Brain microvascular endothelial cell (primary cell): ENCODE measurements around the gene NKAIN4.

Experiments used
- DNase-seq: peaks from one replicate; pipeline ENCODE4 v3.0.0-alpha.2; 2020
- H3K27ac ChIP-seq: fragments of 250-450 bp; sonication (Bioruptor Pico); 2 replicates; pipeline ENCODE4 v1.5.1; 2020; ENCODE audit warnings: mild to moderate bottlenecking, moderate library complexity
- H3K27me3 ChIP-seq: fragments of 250-450 bp; sonication (Bioruptor Pico); replicated peaks from 2 replicates; pipeline ENCODE4 v1.5.1; 2020; ENCODE audit warnings: mild to moderate bottlenecking
- H3K36me3 ChIP-seq: fragments of 250-450 bp; sonication (Bioruptor Pico); replicated peaks from 2 replicates; pipeline ENCODE4 v1.5.1; 2020; ENCODE audit warnings: mild to moderate bottlenecking
- H3K4me3 ChIP-seq: 2 replicates; pipeline ENCODE4 v1.5.1; 2011; ENCODE audit warnings: low read depth, mild to moderate bottlenecking, control low read depth, low read length, moderate library complexity
- in situ Hi-C: cut with HindIII; loops from 2 replicates; pipeline ENCODE4 v1.10.0; 2017; ENCODE audit warnings: low sequenced_read_pairs, low pct_ligation_motif_present
- TF ChIP-seq, protein P1 (sequence below): IDR thresholded peaks from 2 replicates; pipeline ENCODE4 v1.5.1; 2011; ENCODE audit warnings: low read depth, mild to moderate bottlenecking, moderate library complexity, low read length, control low read depth, inconsistent platforms; ENCODE audit errors: missing control alignments

Gene NKAIN4

DNA sequence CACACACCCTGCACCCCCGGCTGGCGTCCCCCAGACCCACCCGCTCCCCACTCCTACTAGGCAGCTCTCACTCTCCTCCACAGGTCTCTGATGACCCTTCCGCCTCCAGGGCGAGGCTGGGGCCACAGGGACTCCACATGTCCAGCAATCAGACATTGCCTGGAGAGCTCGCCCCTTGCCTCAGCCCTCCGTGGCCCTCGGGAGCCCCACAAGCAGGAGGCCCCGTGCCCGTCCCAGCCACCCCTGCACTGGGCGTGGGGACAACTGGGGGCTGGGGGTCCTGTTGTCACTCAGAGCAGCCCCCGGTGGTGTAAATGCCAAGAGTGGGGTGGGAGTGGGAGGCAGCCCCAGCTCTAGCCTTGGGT is 40.3 kb upstream of the NKAIN4 start:
- no peak for DNase-seq
- peaks cover 3% of the 10 kb centered on the region for H3K36me3 ChIP-seq
- in situ Hi-C loops: no loop called here
- no peak overlapping the region for H3K4me3 ChIP-seq
- TF ChIP-seq, protein P1, sequence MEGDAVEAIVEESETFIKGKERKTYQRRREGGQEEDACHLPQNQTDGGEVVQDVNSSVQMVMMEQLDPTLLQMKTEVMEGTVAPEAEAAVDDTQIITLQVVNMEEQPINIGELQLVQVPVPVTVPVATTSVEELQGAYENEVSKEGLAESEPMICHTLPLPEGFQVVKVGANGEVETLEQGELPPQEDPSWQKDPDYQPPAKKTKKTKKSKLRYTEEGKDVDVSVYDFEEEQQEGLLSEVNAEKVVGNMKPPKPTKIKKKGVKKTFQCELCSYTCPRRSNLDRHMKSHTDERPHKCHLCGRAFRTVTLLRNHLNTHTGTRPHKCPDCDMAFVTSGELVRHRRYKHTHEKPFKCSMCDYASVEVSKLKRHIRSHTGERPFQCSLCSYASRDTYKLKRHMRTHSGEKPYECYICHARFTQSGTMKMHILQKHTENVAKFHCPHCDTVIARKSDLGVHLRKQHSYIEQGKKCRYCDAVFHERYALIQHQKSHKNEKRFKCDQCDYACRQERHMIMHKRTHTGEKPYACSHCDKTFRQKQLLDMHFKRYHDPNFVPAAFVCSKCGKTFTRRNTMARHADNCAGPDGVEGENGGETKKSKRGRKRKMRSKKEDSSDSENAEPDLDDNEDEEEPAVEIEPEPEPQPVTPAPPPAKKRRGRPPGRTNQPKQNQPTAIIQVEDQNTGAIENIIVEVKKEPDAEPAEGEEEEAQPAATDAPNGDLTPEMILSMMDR: no peak
- no peak overlapping the region for H3K27ac ChIP-seq
- H3K27me3 ChIP-seq: peaks cover 22% of the 10 kb centered on the region

DNA sequence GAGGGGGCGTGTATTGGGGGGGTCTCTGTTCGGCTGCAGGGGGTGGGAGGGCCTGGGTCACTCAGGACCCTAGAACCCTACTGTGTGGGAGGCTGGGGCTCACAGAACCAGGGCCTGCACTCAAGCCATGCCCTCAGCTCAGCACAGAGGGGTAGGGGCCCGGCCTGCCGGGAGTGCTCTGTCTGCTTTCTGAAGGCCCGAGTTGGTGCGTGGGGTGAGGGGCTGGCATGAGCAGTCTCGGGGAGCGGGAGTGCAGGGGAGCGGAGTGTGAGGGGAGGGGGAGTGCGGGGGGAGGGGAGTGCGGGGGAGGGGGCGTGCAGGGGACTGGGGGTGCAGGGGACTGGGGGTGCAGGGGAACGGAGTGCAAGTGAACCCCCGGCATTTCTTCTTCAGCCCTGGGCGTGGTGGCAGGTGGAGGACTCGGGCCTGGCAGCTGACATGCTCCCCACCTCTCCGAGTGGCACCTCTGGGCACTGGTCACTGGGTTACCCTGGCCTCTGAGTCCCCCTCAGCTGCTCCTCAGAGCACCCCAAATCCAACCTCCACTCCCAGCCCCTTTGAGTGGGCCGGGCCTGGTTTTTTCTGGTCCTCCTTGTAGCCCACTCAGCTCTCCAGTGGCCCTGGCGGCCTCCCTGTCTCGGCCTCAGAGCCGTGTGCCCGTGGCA is 39.7 kb upstream of the NKAIN4 start:
- Histone ChIP-seq H3K36me3 (peaks cover 9% of the 10 kb centered on the region), H3K27me3 (peaks cover 22% of the 10 kb centered on the region), H3K27ac (no peak overlapping the region), H3K4me3 (no peak overlapping the region)
- DNase-seq: no peak
- in situ Hi-C loops: no loop called here
- TF ChIP-seq, protein P1: no peak

DNA sequence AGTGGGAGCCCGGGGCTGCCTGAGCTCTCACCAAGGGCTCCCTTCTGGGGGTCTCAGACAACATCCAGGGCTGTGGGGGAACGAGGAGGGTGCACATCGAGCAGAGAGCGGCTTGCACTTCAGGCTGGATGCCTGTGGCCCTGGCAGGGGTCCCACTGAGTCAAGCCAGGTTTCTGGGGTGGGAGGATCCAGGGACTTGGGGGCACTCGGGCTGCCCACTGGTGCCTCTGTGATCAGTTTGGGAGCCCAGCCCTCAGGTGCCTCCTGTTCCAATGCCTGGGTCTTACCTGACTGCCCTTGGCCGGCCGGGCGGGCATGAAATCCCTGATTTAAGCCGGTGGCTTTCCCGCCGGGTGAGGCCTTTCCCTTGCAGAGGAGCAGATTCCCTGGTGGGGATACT is 39.2 kb upstream of the NKAIN4 start:
- no peak overlapping the region for H3K4me3 ChIP-seq
- DNase-seq: no peak
- peaks cover 14% of the 10 kb centered on the region for H3K36me3 ChIP-seq
- TF ChIP-seq, protein P1: no peak
- H3K27me3 ChIP-seq: peaks cover 22% of the 10 kb centered on the region
- no peak overlapping the region for H3K27ac ChIP-seq
- in situ Hi-C loops: no loop called here

DNA sequence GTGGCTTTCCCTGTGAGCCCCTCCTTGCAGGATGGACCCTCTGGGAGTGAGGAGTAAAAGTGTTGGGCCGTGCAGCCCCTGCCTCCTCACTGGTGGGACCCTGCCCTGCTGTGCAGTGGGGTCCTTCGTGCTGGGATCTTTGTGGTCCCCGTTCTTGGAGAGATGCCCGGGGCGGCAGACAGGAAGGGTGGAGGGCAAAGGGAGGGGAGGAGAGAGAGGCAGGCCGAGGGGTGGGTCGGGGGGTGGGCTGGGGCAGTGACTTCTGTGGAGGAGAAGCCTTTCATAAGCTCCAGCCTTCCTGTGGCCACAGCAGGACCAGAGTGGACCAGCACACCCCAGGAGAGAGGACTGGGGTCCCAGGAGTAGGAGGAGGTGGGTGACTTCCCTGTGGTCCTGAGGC is 38.6 kb upstream of the NKAIN4 start, which contains the start of gene COL20A1:
TSS of gene COL20A1 (plus strand) at position 283 of the 400 bp plus-strand sequence. CDS start 1,922 bp downstream, outside the sequence.
- TF ChIP-seq, protein P1: no peak
- no peak within 1 kb of the TSS for H3K27ac ChIP-seq
- no peak within 1 kb of the TSS for H3K4me3 ChIP-seq
- peaks cover 20% of the 10 kb centered on the region for H3K36me3 ChIP-seq
- peaks cover 22% of the 10 kb centered on the region for H3K27me3 ChIP-seq
- in situ Hi-C loops: no loop called here
- DNase-seq: no peak

DNA sequence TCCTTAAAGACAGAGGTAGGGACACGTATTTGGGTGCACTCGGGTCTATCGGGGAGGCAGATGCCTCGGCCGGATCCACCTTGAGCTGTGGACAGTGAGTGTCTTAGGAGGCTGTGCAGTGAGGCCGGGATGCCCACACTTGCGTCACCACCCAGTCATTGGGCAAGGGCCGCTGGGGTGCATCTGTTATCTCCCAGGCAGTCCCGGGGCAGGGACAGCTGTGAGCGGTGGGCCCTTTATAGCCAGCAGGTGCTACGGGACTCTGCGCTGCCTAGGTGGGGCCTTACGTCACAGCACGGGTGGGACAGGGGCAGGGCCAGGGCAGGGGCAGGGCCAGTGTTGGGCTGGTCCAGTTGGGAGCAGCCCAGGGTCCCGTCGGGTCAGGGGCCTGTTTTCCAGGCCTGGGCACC is 38.0 kb upstream of the NKAIN4 start:
- in situ Hi-C loops: no loop called here
- TF ChIP-seq, protein P1: no peak
- peaks cover 26% of the 10 kb centered on the region for H3K36me3 ChIP-seq
- no peak for DNase-seq
- no peak overlapping the region for H3K4me3 ChIP-seq
- no peak overlapping the region for H3K27ac ChIP-seq
- peaks cover 22% of the 10 kb centered on the region for H3K27me3 ChIP-seq

DNA sequence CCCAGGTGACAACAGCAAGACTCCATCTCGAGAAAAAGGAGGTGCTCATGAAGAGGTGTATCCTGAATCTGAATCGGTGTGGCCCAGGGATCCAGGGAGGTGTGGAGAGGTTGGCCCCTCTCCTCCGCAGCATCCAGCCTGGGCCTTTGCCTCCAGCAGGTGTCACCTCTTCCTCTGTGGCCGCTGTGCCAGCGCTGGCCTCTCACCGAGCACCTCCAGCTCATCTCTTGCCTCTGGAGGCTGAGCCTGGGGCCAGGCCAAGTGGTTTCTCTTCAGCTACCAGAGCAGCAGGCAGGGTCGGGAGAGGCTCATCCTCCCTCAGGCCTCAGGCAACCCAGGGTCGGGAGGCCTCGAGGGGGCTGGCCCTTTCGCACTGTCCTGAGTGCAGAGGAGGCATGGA is 37.5 kb upstream of the NKAIN4 start:
- Histone ChIP-seq H3K27ac (no peak overlapping the region), H3K36me3 (peaks cover 28% of the 10 kb centered on the region), H3K4me3 (no peak overlapping the region), H3K27me3 (peaks cover 22% of the 10 kb centered on the region)
- no peak for DNase-seq
- in situ Hi-C loops: no loop called here
- TF ChIP-seq, protein P1: no peak
